Left colon (tissue), 2 donors: ENCODE results near the gene UBE2B. TPM values are rescaled to one million over a fixed set of nuclear protein-coding genes. Genes with fewer than 3 reads are reported as not detected.
"Not testable (repeated sequence)": the region's sequence is repeated elsewhere in the genome, so short reads cannot be mapped to it uniquely, and the experiment has no call there.

Source experiments
- ATAC-seq: fragments of 200-7000 bp; cut with Tn5 transposase; one replicate; pipeline ENCODE4 v1.9.1; 2020; ENCODE audit warnings: mild to moderate bottlenecking, moderate library complexity
- DNase-seq, 2 donors: peaks; one replicate each; pipeline ENCODE4 v3.0.0-alpha.2; 2020
- intact Hi-C, 2 donors: fragments of 100-400 bp; cut with DNase I in 1 of 2; cut with micrococcal nuclease in 1 of 2; formaldehyde crosslinking; loops; one replicate each; pipeline versions ENCODE4 v1.11.2 to v1.14.0; 2022; cut with DNase I, micrococcal nuclease
- long read RNA-seq: library from polyadenylated mRNA; unstranded; transcript quantifications from one replicate; pipeline ENCODE4 v2.0.0, GENCODE V29; 2021
- total RNA-seq, 2 donors: library from RNA; stranded (reverse); fragmentation: NEBNext Ultra II Directional; extraction: Animal tissue kit (Norgen Biotek cat#: 25700); gene quantifications; one replicate each; pipeline ENCODE4 v1.2.1, GENCODE V29; 2021
- donor health status: DM: no; HTN: no; CAD: no.
- donor health status: DM: yes; HTN: yes; CAD: no.

Gene UBE2B
- 100 to 1,000 TPM in 1 of 2 donors, 10 to 100 TPM in 1; 59.6 to 102 TPM for total RNA-seq
- long read RNA-seq, transcript UBE2B-201 (6 exons, 2,515 nt) = major isoform, 14 of 21 reads
- long read RNA-seq, partial matches to known transcripts = 3 of 21 reads
- long read RNA-seq, other reads (novel, unspliced or antisense) = 3 of 21 reads

- DNase-seq = peak; percentile 99
- intact Hi-C loops = no loop called here
- peak; percentile 88 for ATAC-seq
These were observed at the start of gene UBE2B for GRCh38 chr5:134370871-134371833. UBE2B (plus strand) TSS chr5:134371569; CDS start chr5:134371596, 27 bp downstream.

- ATAC-seq = no peak
- no peak for DNase-seq
- intact Hi-C loops = no loop called here
These were observed 44.0 kb upstream of the UBE2B start for GRCh38 chr5:134327327-134327726.

GRCh38 chr5:134328619-134329018 lies 42.8 kb upstream of the UBE2B start:
- intact Hi-C loops = no loop called here

GRCh38 chr5:134336833-134337232 lies 34.5 kb upstream of the UBE2B start:
- DNase-seq, intact Hi-C loops, ATAC-seq: not testable (repeated sequence)

More at GRCh38 chr5:134328619-134329018, 42.8 kb upstream of the UBE2B start:
- no peak for ATAC-seq
- DNase-seq = no peak

- ATAC-seq, DNase-seq, intact Hi-C loops: not testable (repeated sequence)
These were observed 27.9 kb upstream of the UBE2B start for GRCh38 chr5:134343500-134343899.

- intact Hi-C loops, DNase-seq, ATAC-seq: not testable (repeated sequence)
These were observed 25.9 kb upstream of the UBE2B start for GRCh38 chr5:134345476-134345875.

- intact Hi-C loops = no loop called here
- DNase-seq (no peak), ATAC-seq (peak; percentile 59)
These were observed 25.4 kb upstream of the UBE2B start for GRCh38 chr5:134345996-134346395.

GRCh38 chr5:134349463-134349862 lies 21.9 kb upstream of the UBE2B start:
- ATAC-seq = no peak
- intact Hi-C loops = no loop called here
- no peak for DNase-seq

- no peak for DNase-seq
- intact Hi-C loops = no loop called here
- no peak for ATAC-seq
These were observed 15.7 kb upstream of the UBE2B start for GRCh38 chr5:134355681-134356080.

- ATAC-seq = no peak
- intact Hi-C loops = no loop called here
These were observed 5.8 kb upstream of the UBE2B start for GRCh38 chr5:134365604-134366003.

GRCh38 chr5:134370311-134370870 lies 978 bp upstream of the UBE2B start:
- DNase-seq = peak in 1 of 2 donors; percentile 14
- no peak for ATAC-seq
- intact Hi-C loops = no loop called here

More at GRCh38 chr5:134365604-134366003, 5.8 kb upstream of the UBE2B start:
- no peak for DNase-seq

GRCh38 chr5:134371834-134372340 lies 518 bp downstream of the UBE2B start:
- ATAC-seq (peak; percentile 58), DNase-seq (peak; percentile 75)
- intact Hi-C loops = no loop called here

GRCh38 chr5:134373633-134374032 lies 2.3 kb downstream of the UBE2B start:
- intact Hi-C loops, DNase-seq, ATAC-seq: not testable (repeated sequence)

GRCh38 chr5:134374232-134374631 lies 2.9 kb downstream of the UBE2B start:
- no peak for DNase-seq
- ATAC-seq = no peak
- intact Hi-C loops = no loop called here

- DNase-seq = no peak
- ATAC-seq = no peak
- intact Hi-C loops = no loop called here
These were observed 9.0 kb downstream of the UBE2B start for GRCh38 chr5:134380346-134380745.

- DNase-seq, ATAC-seq, intact Hi-C loops: not testable (repeated sequence)
These were observed 10.8 kb downstream of the UBE2B start for GRCh38 chr5:134382204-134382603.

- ATAC-seq = no peak
- intact Hi-C loops = no loop called here
- DNase-seq = no peak
These were observed 12.8 kb downstream of the UBE2B start for GRCh38 chr5:134383980-134384697.

- ATAC-seq (no peak), DNase-seq (no peak)
- intact Hi-C loops = no loop called here
These were observed 16.1 kb downstream of the UBE2B start for GRCh38 chr5:134387443-134387842.

- ATAC-seq (no peak), DNase-seq (no peak)
- intact Hi-C loops = no loop called here
These were observed 20.9 kb downstream of the UBE2B start for GRCh38 chr5:134392301-134392700.
